Measurements from ENCODE around the gene SRGAP2C.
"Not testable (repeated sequence)": the region's sequence is repeated elsewhere in the genome, so short reads cannot be mapped to it uniquely, and the experiment has no call there.

GRCh38 chr1:121374851-121375367, 190.1 kb downstream of the SRGAP2C start:
- not testable (repeated sequence) for TF ChIP-seq CTCF (IDR thresholded peaks at IDR 0.05 in 4 of 5, conservative IDR thresholded peaks at IDR 0.05 in 1 of 5); POLR2A (IDR thresholded peaks at IDR 0.05)

All from gastrocnemius medialis (tissue), 4 donors.